Stomach (tissue), 9 donors: ENCODE data around the gene PARP11. TPM values are rescaled to one million over a fixed set of nuclear protein-coding genes. Genes with fewer than 3 reads are reported as not detected.

Experiments
- DNase-seq, 2 donors: peaks; one replicate each; pipeline versions ENCODE4 v3.0.0 to v3.0.0-alpha.2; 2013 to 2019
- H3K27ac ChIP-seq, 5 donors: fragments of 200-600 bp in 4 of 5; sonication (generic) in 4 of 5; one replicate each; pipeline ENCODE4 v1.5.1; 2013 to 2019; ENCODE audit warnings: mild to moderate bottlenecking in 1 of 5, moderate library complexity in 1 of 5
- H3K27me3 ChIP-seq, 3 donors: fragments of 200-600 bp; sonication (generic); one replicate each; pipeline ENCODE4 v1.5.1; 2017 to 2019; ENCODE audit warnings: mixed run types in 1 of 3
- H3K36me3 ChIP-seq, 4 donors: fragments of 200-600 bp; sonication (generic); 1 replicate in 3 of 4; 2 replicates in 1 of 4; pipeline ENCODE4 v1.5.1; 2016 to 2019
- H3K4me1 ChIP-seq, 4 donors: fragments of 200-600 bp; sonication (generic); one replicate each; pipeline ENCODE4 v1.5.1; 2016 to 2019
- H3K4me3 ChIP-seq, 4 donors: fragments of 200-600 bp; sonication (generic) in 3 of 4; one replicate each; pipeline ENCODE4 v1.5.1; 2016 to 2019; ENCODE audit warnings: mild to moderate bottlenecking in 1 of 4
- H3K9me3 ChIP-seq, 4 donors: fragments of 200-600 bp; sonication (generic); one replicate each; pipeline ENCODE4 v1.5.1; 2016 to 2019
- CTCF ChIP-seq, 7 experiments: fragments of 450-650 bp in 4 of 7; fragments of 200-600 bp in 3 of 7; sonication (generic) in 3 of 7; IDR thresholded peaks; one replicate each; pipeline ENCODE4 v1.5.1; 2016 to 2019; ENCODE audit warnings: antibody characterized with exemption in 7 of 7, control low read depth in 2 of 7, mild to moderate bottlenecking in 1 of 7
- EP300 ChIP-seq: sonication (generic); formaldehyde crosslinking; IDR thresholded peaks from one replicate; pipeline ENCODE4 v1.6.1; 2017; ENCODE audit warnings: antibody characterized with exemption
- POLR2A ChIP-seq, 4 donors: fragments of 450-650 bp; IDR thresholded peaks; one replicate each; pipeline ENCODE4 v1.6.1; 2016; ENCODE audit warnings: antibody characterized with exemption in 4 of 4, control low read depth in 2 of 4, mild to moderate bottlenecking in 1 of 4, moderate library complexity in 1 of 4
- POLR2AphosphoS5 ChIP-seq, 3 donors: sonication (generic); formaldehyde crosslinking; IDR thresholded peaks; one replicate each; pipeline ENCODE4 v1.6.1; 2016; ENCODE audit warnings: antibody characterized with exemption in 3 of 3
- WGBS, 5 donors: extraction: QIAGEN DNeasy Blood & Tissue Kit in 3 of 5; methylation state at CpG; one replicate each; pipeline versions ENCODE4 v1.1.5 to v1.1.7; 2013 to 2018; 5-methylcytosine and 5-hydroxymethylcytosine counted together
- intact Hi-C: fragments of 100-400 bp; cut with DNase I; formaldehyde crosslinking; loops from one replicate; pipeline ENCODE4 v1.15.1; 2023; ENCODE audit warnings: low total_unique reads
- polyA plus RNA-seq, 3 donors: library from polyadenylated mRNA; stranded (reverse); fragments of 200-250 nt; gene quantifications; one replicate each; pipeline ENCODE4 v1.2.3, GENCODE V29; 2013
- total RNA-seq, 5 donors: library from RNA; depleted of rRNA; stranded (reverse); fragments of >200 nt; gene quantifications; one replicate each; pipeline versions ENCODE4 v1.1.0 to v1.2.3, GENCODE V29; 2014 to 2016
- donor health status: healthy with polysubstance abuse.
- donor health status: Bipolar disorder and iron deficiency.
- donor health status: healthy.

Gene PARP11
- total and polyA plus RNA-seq, 8 donors = 1.4 to 8.1 (median 3.7) TPM

- TF ChIP-seq POLR2AphosphoS5 (IDR thresholded peaks at IDR 0.05) = no peak
- no peak for TF ChIP-seq POLR2A (IDR thresholded peaks at IDR 0.05)
- no peak for TF ChIP-seq EP300
- no peak for TF ChIP-seq CTCF (IDR thresholded peaks at IDR 0.05)
- Histone ChIP-seq H3K4me3 (no peak overlapping the region), H3K36me3 (peaks cover 0 to 2% (median 0%) of the 10 kb centered on the region in 4 donors), H3K4me1 (peaks cover 0 to 7% (median 3%) of the 10 kb centered on the region in 4 donors), H3K9me3 (no peaks in the 10 kb centered on the region), H3K27ac (no peak overlapping the region), H3K27me3 (peaks cover 0 to 11% (median 0%) of the 10 kb centered on the region in 3 donors)
- WGBS, 5 donors = 81 to 93% (median 87%) methylated on average over 6 of the region's 6 CpGs
- DNase-seq = no peak
- intact Hi-C loops = no loop called here
Measured at GRCh38 chr12:3834774-3835173, 38.4 kb downstream of the PARP11 start.

GRCh38 chr12:3833670-3834310 lies 39.4 kb downstream of the PARP11 start:
- 83 to 88% (median 85%) methylated on average over 6 of the region's 6 CpGs for WGBS, 5 donors
- no peak for DNase-seq
- H3K4me1 ChIP-seq = peaks cover 0 to 6% (median 3%) of the 10 kb centered on the region in 4 donors
- H3K4me3 ChIP-seq = no peak overlapping the region
- TF ChIP-seq CTCF (IDR thresholded peaks at IDR 0.05) (no peak), POLR2A (IDR thresholded peaks at IDR 0.05) (no peak), EP300 (no peak), POLR2AphosphoS5 (IDR thresholded peaks at IDR 0.05) (no peak)
- peaks cover 0 to 12% (median 0%) of the 10 kb centered on the region in 4 donors for H3K36me3 ChIP-seq
- peaks cover 0 to 4% (median 0%) of the 10 kb centered on the region in 3 donors for H3K27me3 ChIP-seq
- no peak overlapping the region for H3K27ac ChIP-seq
- H3K9me3 ChIP-seq = no peaks in the 10 kb centered on the region
- intact Hi-C loops = no loop called here

- no peaks in the 10 kb centered on the region for H3K27me3 ChIP-seq
- H3K36me3 ChIP-seq = peaks cover 0 to 20% (median 3%) of the 10 kb centered on the region in 4 donors
- H3K4me1 ChIP-seq = no peaks in the 10 kb centered on the region
- intact Hi-C loops = no loop called here
- 75 to 82% (median 79%) methylated on average over 3 of the region's 3 CpGs for WGBS, 5 donors
- H3K9me3 ChIP-seq = no peaks in the 10 kb centered on the region
- H3K4me3 ChIP-seq = no peak overlapping the region
- TF ChIP-seq POLR2AphosphoS5 (IDR thresholded peaks at IDR 0.05) = no peak
- no peak for TF ChIP-seq CTCF (IDR thresholded peaks at IDR 0.05)
- no peak for TF ChIP-seq EP300
- TF ChIP-seq POLR2A (IDR thresholded peaks at IDR 0.05) = no peak
- H3K27ac ChIP-seq = no peak overlapping the region
- no peak for DNase-seq
Measured at GRCh38 chr12:3832738-3833137, 40.5 kb downstream of the PARP11 start.

GRCh38 chr12:3828888-3829287 lies 44.3 kb downstream of the PARP11 start:
- intact Hi-C loops = no loop called here
- Histone ChIP-seq H3K9me3 (no peaks in the 10 kb centered on the region), H3K4me3 (no peak overlapping the region), H3K4me1 (no peaks in the 10 kb centered on the region), H3K27ac (no peak overlapping the region), H3K27me3 (no peaks in the 10 kb centered on the region), H3K36me3 (peaks cover 0 to 46% (median 26%) of the 10 kb centered on the region in 4 donors)
- no peak for DNase-seq
- WGBS, 5 donors = 88 to 96% (median 92%) methylated on average over 3 of the region's 3 CpGs
- no peak for TF ChIP-seq EP300
- TF ChIP-seq POLR2AphosphoS5 (IDR thresholded peaks at IDR 0.05) = no peak
- no peak for TF ChIP-seq CTCF (IDR thresholded peaks at IDR 0.05)
- TF ChIP-seq POLR2A (IDR thresholded peaks at IDR 0.05) = no peak
